Liver (tissue), 3 donors: ENCODE results near the gene CSNK1G1.

ENCODE experiments used
- FOXA2 ChIP-seq: IDR thresholded peaks from 2 replicates; pipeline ENCODE4 v1.6.1; 2016; ENCODE audit warnings: antibody characterized with exemption
- NR2F2 ChIP-seq: IDR thresholded peaks from 2 replicates; pipeline ENCODE4 v1.6.1; 2016; ENCODE audit warnings: antibody characterized with exemption
- RAD21 ChIP-seq, 2 donors: IDR thresholded peaks; 2 replicates each; pipeline ENCODE4 v1.6.1; 2016; ENCODE audit warnings: antibody characterized with exemption in 2 of 2, mild to moderate bottlenecking in 2 of 2
- TF ChIP-seq, protein P1 (sequence below): IDR thresholded peaks from 2 replicates; pipeline ENCODE4 v1.6.1; 2016; ENCODE audit warnings: antibody characterized with exemption, mild to moderate bottlenecking
- TF ChIP-seq, protein P2 (sequence below): fragments of 150-350 bp; IDR thresholded peaks from 2 replicates; pipeline ENCODE4 v1.5.1; 2017; ENCODE audit warnings: improper control_type of control experiment, low read depth, low read length; ENCODE audit not compliant: missing input control
- TF ChIP-seq, protein P3 (sequence below): IDR thresholded peaks from 2 replicates; pipeline ENCODE4 v1.6.1; 2016; ENCODE audit warnings: antibody characterized with exemption
- donor health status: healthy.
- donor health status: healthy.

DNA sequence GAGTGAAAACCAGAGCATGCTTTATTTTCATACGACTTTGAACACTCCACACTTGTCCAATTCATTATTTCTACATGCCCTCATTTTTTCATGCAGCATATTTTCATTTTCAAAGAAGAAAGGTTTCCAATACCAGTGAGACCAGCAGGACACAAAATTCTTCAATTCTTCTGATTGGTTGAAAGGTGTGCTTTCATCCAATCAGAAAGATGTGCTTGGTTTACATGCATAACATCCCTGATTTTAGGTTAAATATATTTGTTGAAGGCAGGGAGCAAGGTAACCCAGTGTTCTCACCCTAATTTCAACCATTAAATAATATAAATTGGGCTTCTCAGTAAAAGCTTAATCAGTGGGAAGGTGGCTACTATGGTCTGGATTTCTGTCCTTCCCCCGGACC is 145.6 kb downstream of the CSNK1G1 start:
- TF ChIP-seq, protein P1, sequence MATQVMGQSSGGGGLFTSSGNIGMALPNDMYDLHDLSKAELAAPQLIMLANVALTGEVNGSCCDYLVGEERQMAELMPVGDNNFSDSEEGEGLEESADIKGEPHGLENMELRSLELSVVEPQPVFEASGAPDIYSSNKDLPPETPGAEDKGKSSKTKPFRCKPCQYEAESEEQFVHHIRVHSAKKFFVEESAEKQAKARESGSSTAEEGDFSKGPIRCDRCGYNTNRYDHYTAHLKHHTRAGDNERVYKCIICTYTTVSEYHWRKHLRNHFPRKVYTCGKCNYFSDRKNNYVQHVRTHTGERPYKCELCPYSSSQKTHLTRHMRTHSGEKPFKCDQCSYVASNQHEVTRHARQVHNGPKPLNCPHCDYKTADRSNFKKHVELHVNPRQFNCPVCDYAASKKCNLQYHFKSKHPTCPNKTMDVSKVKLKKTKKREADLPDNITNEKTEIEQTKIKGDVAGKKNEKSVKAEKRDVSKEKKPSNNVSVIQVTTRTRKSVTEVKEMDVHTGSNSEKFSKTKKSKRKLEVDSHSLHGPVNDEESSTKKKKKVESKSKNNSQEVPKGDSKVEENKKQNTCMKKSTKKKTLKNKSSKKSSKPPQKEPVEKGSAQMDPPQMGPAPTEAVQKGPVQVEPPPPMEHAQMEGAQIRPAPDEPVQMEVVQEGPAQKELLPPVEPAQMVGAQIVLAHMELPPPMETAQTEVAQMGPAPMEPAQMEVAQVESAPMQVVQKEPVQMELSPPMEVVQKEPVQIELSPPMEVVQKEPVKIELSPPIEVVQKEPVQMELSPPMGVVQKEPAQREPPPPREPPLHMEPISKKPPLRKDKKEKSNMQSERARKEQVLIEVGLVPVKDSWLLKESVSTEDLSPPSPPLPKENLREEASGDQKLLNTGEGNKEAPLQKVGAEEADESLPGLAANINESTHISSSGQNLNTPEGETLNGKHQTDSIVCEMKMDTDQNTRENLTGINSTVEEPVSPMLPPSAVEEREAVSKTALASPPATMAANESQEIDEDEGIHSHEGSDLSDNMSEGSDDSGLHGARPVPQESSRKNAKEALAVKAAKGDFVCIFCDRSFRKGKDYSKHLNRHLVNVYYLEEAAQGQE: no peak
- TF ChIP-seq, protein P2, sequence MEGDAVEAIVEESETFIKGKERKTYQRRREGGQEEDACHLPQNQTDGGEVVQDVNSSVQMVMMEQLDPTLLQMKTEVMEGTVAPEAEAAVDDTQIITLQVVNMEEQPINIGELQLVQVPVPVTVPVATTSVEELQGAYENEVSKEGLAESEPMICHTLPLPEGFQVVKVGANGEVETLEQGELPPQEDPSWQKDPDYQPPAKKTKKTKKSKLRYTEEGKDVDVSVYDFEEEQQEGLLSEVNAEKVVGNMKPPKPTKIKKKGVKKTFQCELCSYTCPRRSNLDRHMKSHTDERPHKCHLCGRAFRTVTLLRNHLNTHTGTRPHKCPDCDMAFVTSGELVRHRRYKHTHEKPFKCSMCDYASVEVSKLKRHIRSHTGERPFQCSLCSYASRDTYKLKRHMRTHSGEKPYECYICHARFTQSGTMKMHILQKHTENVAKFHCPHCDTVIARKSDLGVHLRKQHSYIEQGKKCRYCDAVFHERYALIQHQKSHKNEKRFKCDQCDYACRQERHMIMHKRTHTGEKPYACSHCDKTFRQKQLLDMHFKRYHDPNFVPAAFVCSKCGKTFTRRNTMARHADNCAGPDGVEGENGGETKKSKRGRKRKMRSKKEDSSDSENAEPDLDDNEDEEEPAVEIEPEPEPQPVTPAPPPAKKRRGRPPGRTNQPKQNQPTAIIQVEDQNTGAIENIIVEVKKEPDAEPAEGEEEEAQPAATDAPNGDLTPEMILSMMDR: no peak
- TF ChIP-seq RAD21 (IDR thresholded peaks at IDR 0.05): no peak
- no peak for TF ChIP-seq FOXA2
- TF ChIP-seq NR2F2: no peak
- TF ChIP-seq, protein P3, sequence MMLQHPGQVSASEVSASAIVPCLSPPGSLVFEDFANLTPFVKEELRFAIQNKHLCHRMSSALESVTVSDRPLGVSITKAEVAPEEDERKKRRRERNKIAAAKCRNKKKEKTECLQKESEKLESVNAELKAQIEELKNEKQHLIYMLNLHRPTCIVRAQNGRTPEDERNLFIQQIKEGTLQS: no peak
